HG02759 (cell line): ENCODE measurements around the gene SH3BGR.
A peak's percentile ranks its signal among the peaks of the same experiment; 100 is the strongest.

ENCODE experiments used
- ATAC-seq: cut with Tn5 transposase; IDR thresholded peaks from one replicate; pipeline ENCODE4 v1.9.1; 2021; ENCODE audit warnings: mild to moderate bottlenecking, moderate library complexity; ENCODE audit not compliant: unreplicated experiment

Gene SH3BGR

DNA sequence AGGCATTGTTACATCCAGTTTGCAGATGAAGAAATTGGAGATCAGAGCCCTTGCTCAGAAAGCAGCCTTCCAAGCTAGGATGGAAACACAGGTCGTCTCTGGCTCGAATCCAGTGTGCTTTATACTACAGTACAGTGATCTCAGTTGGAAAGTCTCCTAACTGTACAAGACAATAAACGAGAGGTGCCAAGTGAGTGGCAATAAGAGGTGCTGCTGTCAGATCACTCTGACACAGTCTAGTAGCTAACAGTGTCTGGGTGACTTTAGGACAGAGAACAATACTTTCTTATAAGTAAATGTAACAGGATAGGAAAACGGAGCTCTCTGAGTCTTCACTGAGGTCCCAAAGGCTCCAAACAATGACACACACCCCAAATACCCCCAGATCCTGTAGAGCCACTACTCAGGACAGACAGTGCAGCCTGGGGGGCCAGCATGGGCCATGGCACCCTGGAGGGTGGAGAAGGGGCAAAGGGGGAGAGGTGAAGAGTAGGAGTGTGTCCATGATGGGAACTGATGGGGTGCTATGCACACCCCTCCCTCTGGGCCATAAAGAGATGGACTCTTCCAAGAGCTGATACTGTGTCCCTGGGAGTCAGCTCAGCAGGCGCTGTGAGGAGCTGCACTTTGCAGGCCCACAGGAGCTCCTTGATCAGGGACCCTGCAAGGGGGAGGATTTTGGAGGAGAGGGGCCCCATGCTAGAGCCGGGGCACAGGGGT, 3.3 kb downstream of the SH3BGR start:
- no peak for ATAC-seq

DNA sequence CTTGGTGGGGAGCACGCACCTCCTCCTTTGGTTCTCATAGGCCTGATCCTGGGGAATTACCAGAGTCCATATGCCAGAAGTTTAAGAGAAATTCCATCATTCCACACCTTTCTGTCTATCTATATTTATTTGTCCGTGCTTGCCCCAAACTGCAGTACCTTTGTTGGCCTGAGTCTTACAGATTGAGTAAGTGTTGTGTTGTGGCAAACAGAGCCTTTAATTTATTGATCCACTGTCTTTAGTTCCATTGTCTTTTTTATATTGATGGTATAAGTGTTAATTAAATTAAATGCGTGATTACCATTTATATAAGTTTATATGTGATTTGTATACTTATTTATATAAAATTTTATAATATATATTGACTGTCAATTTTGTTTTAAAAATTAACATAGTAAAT, 4.9 kb downstream of the SH3BGR start:
- no peak for ATAC-seq

DNA sequence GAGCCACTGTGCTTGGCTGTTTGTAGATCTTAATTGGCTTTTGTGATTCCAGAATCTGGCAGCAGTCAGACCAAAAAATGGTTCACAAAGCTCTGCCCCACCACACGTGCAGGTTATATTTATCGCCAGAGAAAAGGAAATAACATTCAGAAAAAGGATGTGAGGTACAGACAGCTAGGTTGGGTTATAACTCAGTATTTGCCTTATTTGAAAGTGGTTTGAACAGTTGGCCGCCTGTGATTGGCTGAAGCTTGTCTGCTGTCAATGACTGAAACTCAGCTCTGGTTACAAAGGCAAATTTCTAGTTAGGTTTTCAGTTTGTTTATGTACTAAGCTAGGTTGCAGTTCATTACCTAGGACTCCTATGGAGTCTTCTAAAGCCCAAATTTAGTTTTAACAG, 9.6 kb downstream of the SH3BGR start:
- ATAC-seq, result peak; percentile 80

DNA sequence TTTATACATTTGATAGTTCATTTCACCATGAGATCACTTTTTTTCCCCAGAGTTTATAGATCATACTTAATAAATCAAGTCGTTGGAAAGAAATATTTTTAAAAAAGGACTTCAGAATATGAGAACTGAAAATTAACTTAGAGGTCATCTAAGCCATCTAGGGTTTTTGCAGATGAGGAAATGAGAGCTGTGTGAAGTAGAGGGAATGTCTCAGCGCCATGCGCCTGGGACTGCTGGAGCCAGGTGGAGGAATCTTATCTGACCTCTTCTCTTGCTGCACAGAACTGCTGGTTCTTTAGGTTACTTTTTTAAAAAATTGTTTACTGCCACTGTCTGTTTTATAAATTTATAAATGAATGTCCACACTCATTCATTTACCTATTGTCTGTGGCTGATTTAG, 11.5 kb downstream of the SH3BGR start:
- ATAC-seq, result no peak

DNA sequence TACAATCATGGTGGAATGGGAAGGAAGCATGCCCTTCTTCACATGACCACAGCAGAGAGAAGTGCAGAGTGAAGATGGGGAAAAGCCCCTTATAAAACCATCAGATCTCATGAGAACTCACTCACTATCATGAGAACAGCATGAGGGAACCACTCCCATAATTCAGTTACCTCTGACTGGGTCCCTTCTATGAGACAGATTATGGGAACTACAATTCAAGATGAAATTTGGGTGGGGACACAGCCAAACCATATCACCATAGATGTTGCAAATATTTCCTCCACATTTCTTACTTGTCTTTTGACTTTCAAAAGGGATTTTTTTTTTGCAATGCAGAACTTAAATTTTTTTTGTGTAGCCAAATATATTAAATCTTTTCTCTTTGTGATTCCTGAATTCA, 14.8 kb downstream of the SH3BGR start:
- ATAC-seq, result no peak

DNA sequence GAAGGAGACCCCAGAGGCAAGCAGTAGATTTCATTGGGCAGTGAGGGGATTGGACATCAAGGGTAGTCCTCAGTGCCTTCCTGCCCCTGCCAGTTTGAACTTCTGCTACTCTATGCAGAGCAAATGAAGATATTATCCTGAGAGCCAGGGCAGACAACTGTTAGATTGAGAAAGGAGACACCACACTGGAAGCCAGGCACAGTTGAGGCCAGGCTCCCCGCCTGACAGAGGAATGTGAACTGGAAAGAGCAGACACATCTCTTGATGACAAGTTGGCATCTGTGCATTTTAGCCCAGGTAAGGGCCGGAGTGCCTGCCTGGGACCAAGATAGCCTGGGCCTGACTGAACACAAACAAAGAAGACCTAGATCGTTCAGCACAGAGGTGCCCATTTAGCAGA, 16.0 kb downstream of the SH3BGR start:
- no peak for ATAC-seq

DNA sequence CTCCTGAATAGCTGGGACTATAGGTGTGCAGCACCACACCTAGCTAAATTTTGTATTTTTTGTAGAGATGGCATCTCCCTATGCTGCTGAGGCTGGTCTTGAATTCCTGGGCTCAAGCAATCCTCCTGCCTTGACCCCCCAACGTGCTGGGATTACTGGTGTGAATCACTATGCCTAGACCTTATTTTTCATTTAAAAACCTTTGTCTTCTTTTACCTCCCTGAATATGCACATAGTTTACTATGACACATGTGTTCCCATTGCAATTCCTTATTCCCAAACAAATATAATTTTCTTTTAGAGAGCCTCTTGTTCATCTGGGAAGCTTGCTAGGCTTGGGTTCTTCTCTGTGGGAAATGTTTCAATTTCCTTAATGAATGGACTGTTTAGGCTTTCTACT, 16.8 kb downstream of the SH3BGR start:
- no peak for ATAC-seq

DNA sequence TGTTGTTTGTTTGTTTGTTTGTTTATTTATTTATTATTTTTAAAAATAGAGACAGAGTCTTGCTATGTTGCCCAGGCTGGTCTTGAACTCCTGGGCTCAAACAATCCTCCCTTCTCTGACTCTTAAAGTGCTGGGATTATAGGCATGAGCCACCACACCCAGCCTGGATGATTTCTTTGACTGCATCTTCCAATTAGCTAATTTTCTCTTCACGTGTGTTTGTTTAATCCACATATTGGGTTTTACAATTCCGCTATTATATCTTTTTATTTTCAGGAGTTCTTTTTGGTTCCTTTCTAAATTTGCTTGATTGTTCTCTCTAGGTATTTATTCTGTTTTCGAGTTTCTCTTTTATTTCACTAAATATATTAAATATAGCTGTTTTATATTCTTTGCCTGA, 19.8 kb downstream of the SH3BGR start:
- no peak for ATAC-seq

DNA sequence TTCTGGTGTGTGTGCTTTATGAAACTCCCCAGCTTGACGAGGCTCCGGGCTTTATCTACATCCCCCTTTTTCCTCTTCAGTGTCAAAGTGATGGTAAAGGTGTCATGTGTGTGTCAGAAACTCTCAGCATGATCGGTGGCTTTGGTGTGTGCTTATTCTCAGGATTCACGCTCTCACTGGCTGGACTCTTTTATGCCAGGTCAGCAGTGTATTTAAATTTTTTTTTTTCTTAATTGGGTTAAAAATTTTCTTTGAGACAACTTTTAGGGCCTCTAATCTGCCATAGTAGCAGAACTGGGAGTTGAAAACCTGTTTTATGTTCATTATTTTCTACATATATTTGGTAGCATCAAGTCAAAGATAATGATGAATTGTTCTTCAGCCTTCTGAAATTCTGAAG, 21.0 kb downstream of the SH3BGR start:
- ATAC-seq, result no peak

DNA sequence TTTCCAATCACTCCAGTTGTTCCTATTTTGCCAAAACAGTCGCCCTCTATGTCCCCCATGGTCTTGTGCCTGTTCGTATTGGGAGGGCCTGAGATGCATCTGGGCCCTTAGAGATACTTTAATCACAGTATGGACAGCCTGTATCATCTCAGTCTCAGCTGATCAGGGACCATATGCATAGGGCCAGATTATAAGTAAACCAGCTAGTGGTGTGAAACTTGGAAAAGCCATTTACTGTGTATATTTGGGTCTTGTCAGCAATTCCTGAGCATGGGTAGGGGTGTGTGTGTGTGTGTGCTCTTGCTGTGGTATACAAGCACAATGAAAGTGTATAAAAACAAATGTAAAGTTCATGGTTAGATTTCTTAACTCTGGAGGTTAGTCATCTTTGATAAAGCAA, 22.8 kb downstream of the SH3BGR start:
- ATAC-seq, result no peak

DNA sequence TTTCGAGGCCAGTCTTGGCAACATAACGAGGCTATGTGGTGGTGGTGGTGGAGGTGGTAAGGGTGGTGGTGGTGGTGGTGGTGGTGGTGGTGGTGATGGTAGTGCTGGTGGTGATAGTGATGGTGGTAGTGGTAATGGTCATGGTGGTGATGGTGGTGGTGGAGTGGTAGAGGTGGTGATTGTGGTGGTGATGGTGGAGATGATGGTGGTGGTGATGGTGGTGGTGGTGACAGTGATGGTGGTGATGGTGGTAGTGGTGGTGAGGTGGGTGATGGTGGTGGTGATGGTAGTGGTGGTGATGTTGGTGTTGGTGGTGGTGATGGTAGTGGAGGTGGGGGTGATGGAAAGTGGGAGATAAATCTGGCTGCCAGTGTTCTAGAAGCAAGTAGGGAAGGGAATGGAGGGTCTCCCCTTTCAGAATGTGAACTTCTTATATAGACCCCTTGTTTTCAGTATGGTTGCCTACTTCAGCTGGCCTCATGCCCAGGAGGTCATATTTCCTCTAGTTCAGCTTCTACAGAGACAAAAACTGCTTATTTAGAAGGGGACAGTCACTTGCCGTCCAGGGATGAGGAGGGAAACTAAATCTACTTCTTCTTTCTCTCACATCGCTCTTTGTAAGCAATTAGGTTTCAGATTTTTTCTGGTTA, 27.5 kb downstream of the SH3BGR start:
- no peak for ATAC-seq

DNA sequence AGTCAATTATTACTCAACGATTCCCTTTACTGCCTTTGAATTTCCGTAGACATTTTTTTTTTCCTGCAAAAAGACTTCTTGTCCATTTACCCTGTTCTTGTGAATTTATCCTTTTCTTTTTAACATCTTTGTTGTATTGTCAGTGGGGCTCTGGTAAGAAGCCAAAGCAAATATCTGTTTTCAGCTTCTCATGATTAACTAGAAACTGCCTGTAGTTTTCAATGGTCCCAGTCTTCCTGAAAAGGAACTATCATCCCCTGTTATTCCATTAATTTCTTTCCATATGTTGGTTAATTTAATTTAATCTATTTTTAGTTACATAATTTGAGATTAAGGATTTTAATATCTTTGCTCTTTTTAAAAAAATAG, 28.0 kb downstream of the SH3BGR start:
- no peak for ATAC-seq

DNA sequence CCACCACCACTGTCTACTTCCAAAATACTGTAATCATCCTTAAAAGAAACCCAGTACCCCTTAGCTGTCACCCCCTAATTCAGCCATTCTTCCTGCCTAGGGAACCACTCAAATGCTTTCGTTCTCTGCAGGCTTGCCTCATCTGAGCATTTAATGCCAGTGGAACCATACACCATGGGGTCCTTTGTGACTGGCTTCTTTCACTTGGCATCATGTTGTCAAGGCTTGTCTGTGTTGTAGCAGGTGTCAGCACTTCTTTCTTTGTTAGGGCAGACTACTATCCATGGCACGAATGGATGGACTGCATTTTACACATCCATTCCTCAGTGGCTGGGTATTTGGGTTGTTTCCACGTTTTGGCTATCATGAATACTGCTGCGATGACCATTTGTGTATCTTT, 28.5 kb downstream of the SH3BGR start:
- ATAC-seq, result no peak

DNA sequence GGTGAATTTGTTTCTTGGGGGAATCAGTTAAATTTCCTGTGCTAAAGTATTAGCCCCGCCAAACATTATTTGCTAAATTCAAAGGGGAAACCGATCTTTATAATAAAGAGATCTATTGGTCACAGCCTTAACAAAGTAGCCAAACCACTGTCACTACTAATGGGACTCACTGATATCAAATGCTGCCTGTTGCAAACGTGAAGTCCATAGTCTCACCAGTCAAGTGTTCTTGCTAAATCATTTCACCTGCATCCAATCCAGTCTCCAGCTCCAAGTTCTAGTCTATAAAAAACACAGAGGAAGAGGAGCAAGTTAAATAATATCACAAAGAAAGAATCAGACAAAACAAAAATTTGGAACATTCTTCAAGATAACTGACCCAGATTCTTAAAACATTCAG, 30.1 kb downstream of the SH3BGR start:
- ATAC-seq, result no peak

DNA sequence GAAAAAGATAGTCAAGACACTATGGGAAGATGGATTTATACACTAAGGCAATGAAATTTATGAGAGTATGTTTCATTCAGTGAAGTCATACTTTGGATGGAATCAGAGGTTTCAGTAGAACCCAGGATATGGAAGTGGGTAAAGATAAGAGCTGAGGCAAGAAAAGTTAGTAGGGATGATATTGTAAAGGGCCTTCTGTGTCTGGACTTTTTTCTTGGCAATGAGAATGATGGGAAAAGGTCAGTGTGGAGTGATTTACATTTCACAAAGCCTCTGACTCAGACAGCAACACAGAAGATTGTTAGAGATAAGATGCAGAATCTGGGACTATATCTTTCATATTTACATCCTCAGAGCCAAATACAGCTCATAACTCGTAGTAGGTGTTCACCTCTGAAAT, 32.1 kb downstream of the SH3BGR start:
- no peak for ATAC-seq

DNA sequence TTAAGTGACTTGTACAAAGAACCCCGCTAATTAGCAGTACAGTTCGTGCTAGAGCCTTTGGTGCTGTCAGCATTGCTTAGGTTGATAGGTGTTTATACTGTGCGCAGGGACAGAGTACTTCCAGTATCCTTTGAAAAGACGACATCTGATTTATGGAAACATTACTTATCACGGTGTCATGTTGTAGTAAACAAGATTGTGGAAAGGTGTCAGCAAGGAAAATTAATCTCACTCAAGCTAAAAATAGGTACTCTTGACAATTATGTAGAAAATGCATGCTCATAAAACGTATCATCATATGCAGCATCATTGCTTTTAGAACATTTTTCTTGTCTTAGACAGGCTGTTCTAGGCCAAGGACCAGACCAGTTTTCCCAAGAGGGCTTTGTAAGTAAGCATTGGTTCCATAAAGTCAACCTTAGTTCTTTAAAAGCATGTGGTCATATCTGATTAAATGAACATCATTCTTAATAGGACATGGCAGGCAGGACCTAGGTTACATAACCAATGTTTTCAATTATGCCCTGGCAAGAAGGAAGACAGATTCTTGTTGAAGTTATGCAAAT, 33.0 kb downstream of the SH3BGR start:
- no peak for ATAC-seq

DNA sequence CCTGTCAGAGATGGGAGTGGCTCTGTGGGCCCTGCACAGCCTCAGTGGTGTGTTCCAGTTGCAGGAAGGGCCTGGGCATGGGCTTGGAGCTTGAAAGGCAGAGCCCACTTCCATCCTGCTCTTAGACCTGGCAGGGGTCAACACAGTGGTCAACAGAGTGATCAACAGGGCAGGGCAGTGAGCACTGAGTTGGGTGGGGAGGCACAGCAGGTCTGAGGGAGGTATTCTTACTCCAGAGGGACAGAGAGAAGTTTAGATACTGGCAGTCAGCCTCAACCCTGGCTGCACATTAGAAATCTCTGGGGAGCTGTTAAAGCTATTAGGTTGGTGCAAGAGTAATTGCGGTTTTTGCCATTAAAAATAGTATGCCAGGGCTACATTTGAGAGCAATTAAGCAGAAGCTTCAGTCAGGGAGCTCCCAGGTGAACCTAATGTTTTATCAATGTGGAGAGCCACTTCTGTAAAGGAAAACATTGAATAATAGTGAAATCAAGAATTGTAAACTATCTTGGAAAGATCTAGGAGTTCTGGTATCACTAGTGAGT, 37.7 kb downstream of the SH3BGR start:
- ATAC-seq, result no peak

DNA sequence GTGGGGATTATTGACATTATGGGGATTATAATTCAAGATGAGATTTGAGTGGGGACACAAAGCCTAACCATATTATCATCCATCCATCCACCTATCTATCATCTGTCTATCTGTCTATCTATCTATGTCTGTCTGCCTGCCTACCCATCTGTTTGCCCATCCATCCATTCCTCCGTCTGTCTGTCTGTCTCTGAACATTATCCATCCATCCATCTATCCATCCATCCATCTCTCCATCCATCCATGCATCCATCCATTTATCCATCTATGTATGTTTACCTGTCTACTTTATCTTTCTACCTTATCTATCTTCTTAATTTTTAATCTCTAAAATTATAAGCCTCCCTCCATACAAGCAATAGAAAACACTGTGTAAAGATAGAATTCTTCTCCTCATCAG, 47.4 kb downstream of the SH3BGR start:
- ATAC-seq, result no peak

DNA sequence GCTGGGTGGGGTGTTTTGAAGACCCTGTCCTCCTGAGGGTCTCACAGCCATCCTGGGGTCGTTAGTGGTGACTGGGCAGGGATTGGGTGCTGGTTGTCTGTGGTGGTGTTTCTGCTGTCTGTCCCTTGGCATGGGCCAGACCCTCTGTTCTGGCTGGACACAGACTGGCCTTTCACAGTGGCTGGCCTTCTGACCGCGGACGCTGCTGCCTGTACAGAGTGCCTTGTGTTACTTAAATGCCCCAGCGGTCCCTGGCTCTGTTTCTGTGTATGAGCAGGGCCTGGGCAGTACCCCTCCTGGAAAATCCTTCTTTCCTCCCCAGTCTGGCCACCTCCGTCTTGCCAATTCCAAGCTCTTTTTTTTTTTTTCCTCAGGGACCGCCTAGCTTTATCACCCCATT, 50.9 kb downstream of the SH3BGR start:
- no peak for ATAC-seq

DNA sequence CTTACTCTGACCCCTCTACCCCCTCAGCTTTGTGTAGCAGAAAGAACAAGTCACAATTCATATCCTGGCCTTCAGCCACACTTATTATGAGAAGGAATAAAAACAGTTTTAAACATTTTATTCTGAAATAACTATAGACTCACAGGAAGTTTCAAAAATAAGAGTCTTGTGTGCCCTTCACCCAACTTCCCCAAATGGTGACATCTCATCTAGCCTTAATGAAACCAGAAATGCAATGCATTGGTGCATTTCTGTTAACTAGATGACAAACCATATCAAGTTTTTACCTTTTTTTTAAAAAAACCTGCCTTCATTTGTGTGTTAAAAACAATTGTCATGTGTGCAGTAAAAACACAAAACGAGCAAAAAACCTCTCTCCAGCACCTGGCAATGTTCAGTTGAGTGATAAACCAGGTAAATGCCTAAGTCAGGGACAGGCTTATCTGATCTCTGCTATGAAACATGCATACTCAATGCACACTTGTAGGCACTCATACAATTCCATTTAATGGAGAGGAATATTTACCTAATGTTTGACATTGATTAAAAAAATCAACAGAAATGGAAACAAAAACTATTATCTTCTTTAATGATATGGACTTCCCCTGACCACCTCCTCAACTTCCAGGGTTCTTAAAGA, 51.5 kb downstream of the SH3BGR start:
- ATAC-seq, result no peak

DNA sequence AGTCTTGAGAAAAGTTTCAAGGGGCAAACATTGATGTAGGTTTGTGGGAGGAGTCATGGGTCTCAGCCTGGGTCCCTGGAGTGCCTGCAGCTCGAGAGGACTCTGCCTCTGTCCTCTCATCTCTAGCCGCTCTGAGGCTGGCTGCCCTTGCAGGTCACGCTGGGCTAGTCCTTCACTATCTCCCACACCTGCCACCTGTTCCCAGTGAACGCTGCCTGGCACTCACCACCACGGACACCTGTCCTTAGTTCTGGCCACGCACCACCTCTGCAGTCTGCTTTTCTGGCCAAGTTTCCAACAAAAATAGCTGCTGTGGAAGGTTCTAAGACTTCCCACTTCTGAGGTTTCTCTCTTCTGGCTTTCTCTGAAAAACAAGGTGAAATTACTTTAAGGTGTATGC, 52.5 kb downstream of the SH3BGR start:
- no peak for ATAC-seq

DNA sequence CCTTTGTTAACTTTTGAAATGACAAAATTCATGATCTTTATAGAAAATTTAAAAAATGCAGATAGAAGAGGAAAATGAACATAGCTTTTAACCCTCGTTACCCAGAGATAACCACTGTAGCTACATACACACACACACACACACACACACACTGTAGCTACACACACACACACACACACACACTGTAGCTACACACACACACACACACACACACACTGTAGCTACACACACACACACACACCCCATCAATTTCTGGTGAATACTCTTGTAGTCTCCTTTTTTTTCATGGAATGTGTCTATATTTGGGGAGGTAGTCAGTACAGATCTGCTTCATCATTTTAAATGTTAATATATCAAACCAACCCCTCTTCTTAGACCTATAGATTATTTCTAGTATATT, 58.5 kb downstream of the SH3BGR start:
- ATAC-seq, result no peak
